HepG2 (cell line): ENCODE data around the gene ADAMTS17. TPM values are rescaled to one million over a fixed set of nuclear protein-coding genes. Genes with fewer than 3 reads are reported as not detected.

Source experiments
- ATAC-seq: fragments of 200-7000 bp; cut with Tn5 transposase; 3 replicates; pipeline ENCODE4 v1.9.1; 2020; ENCODE audit warnings: mild to moderate bottlenecking, moderate library complexity
- BruUV-seq: library from RNA; stranded (reverse); fragments of 400-500 nt; replicated peaks from 2 replicates; lab custom pipeline; 2021; lab: Mats Ljungman, UMichigan
- CTCF ChIA-PET: fragments of 300-600 bp; formaldehyde crosslinking; extraction: SDS; loops from one replicate; lab custom pipeline; 2021; ENCODE audit warnings: low total read pairs, inconsistent platforms, low intra/inter-chr PET ratio; lab: Yijun Ruan, JAX
- POLR2A ChIA-PET: fragments of 350-600 bp; sonication (Branson Sonifier 250); formaldehyde crosslinking; loops from one replicate; lab custom pipeline; 2020; ENCODE audit warnings: antibody characterized with exemption, inconsistent platforms; lab: Yijun Ruan, JAX
- DNase-seq: peaks from one replicate; pipeline ENCODE4 v3.0.0-alpha.2; 2015; ENCODE audit warnings: low spot score
- FAIRE-seq: peaks from 3 replicates; lab custom pipeline; 2011; peaks lifted over from hg19 to GRCh38; lab: Jason Lieb, UNC
- H2AFZ ChIP-seq: one replicate; pipeline ENCODE4 v1.6.1; 2011; ENCODE audit warnings: low read length, inconsistent platforms
- H3K27ac ChIP-seq: fragments of 300-600 bp; 3 replicates; pipeline ENCODE4 v1.8.0; 2011; ENCODE audit warnings: mixed run types, mild to moderate bottlenecking, mixed read lengths, low read length, inconsistent platforms; ENCODE audit not compliant: insufficient read depth; ENCODE audit errors: extremely low read length
- H3K27me3 ChIP-seq, 2 experiments: fragments of 200-600 bp in 1 of 2; 2 replicates in 1 of 2; 3 replicates in 1 of 2; pipeline versions ENCODE4 v1.6.0 to v1.8.0; 2011; ENCODE audit warnings: low read length in 2 of 2, mild to moderate bottlenecking in 2 of 2, moderate library complexity in 2 of 2, inconsistent platforms in 1 of 2; ENCODE audit not compliant: insufficient read depth in 2 of 2, control insufficient read depth in 1 of 2
- H3K36me3 ChIP-seq, 2 experiments: fragments of 200-600 bp in 1 of 2; replicated peaks in 1 of 2; 2 replicates in 1 of 2; 3 replicates in 1 of 2; pipeline versions ENCODE4 v1.5.1 to v1.8.0; 2011; ENCODE audit warnings: low read length in 2 of 2, inconsistent platforms in 1 of 2; ENCODE audit not compliant: insufficient read depth in 2 of 2, control insufficient read depth in 1 of 2
- H3K4me1 ChIP-seq: 2 replicates; pipeline ENCODE4 v1.5.1; 2012; ENCODE audit warnings: low read length, inconsistent platforms; ENCODE audit not compliant: insufficient read depth
- H3K4me2 ChIP-seq: 2 replicates; pipeline ENCODE4 v1.6.0; 2011; ENCODE audit warnings: low read depth, low read length, inconsistent platforms
- H3K4me3 ChIP-seq, 3 experiments: fragments of 200-600 bp in 1 of 3; sonication (generic), shearing (Covaris generic) in 1 of 3; replicated peaks in 1 of 3; 2 replicates each; pipeline ENCODE4 v1.5.1; 2011 to 2016; ENCODE audit warnings: low read length in 3 of 3, inconsistent platforms in 2 of 3, low read depth in 2 of 3, mild to moderate bottlenecking in 2 of 3, control low read depth in 1 of 3, mixed read lengths in 1 of 3; ENCODE audit not compliant: insufficient read depth in 1 of 3
- H3K79me2 ChIP-seq: one replicate; pipeline ENCODE4 v1.6.1; 2011; ENCODE audit warnings: low read length, inconsistent platforms; ENCODE audit not compliant: insufficient read depth
- H3K9ac ChIP-seq: 2 replicates; pipeline ENCODE4 v1.6.0; 2011; ENCODE audit warnings: mild to moderate bottlenecking, low read depth, low read length, inconsistent platforms; ENCODE audit not compliant: insufficient read depth
- H3K9me3 ChIP-seq: 2 replicates; pipeline ENCODE4 v1.5.1; 2012; ENCODE audit warnings: mild to moderate bottlenecking, low read length
- H4K20me1 ChIP-seq: 2 replicates; pipeline ENCODE4 v1.6.0; 2011; ENCODE audit warnings: inconsistent platforms, mild to moderate bottlenecking, low read length, moderate library complexity; ENCODE audit not compliant: insufficient read depth
- EHMT2 ChIP-seq: fragments of 200-600 bp; sonication (generic); IDR thresholded peaks from 2 replicates; pipeline ENCODE4 v1.7.0; 2017; ENCODE audit warnings: antibody characterized with exemption, low read depth, low read length, borderline replicate concordance
- GZF1 ChIP-seq: sonication (generic); formaldehyde crosslinking; IDR thresholded peaks from 2 replicates; pipeline ENCODE4 v1.5.1; 2020; ENCODE audit warnings: mild to moderate bottlenecking, missing genetic modification reagents
- RAD51 ChIP-seq: fragments of 450-650 bp; IDR thresholded peaks from 2 replicates; pipeline ENCODE4 v1.6.1; 2016; ENCODE audit warnings: borderline replicate concordance
- THAP9 ChIP-seq: sonication (generic); formaldehyde crosslinking; IDR thresholded peaks from 2 replicates; pipeline ENCODE4; 2020; ENCODE audit warnings: missing genetic modification reagents, mild to moderate bottlenecking, borderline replicate concordance
- ZNF280D ChIP-seq: sonication (generic); formaldehyde crosslinking; IDR thresholded peaks from 2 replicates; pipeline ENCODE4 v1.5.1; 2020; ENCODE audit warnings: mild to moderate bottlenecking, missing genetic modification reagents
- WGBS: methylation state at CpG from one replicate; pipeline ENCODE4 v1.1.6; 2017; ENCODE audit warnings: low lambda C conversion rate; 5-methylcytosine and 5-hydroxymethylcytosine counted together
- in situ Hi-C: cut with HindIII; loops from 2 replicates; pipeline ENCODE4 v1.10.0; 2017; ENCODE audit warnings: low pct_unique_long_range_greater_than_20kb; ENCODE audit not compliant: extremely low pct_ligation_motif_present
- intact Hi-C: fragments of 100-400 bp; cut with micrococcal nuclease; formaldehyde crosslinking; loops from one replicate; pipeline ENCODE4 v1.10.0; 2022; ENCODE audit not compliant: unreplicated experiment
- polyA plus RNA-seq, 8 experiments: library from polyadenylated mRNA; depleted of rRNA in 3 of 8; stranded (reverse) in 7 of 8; unstranded in 1 of 8; fragments of >200 nt; fragmentation: Illumina TruSeq in 4 of 8; extraction: Trizol in 4 of 8; gene quantifications; 2 replicates each; pipeline versions ENCODE4 v1.2.1 to v1.2.3, GENCODE V29; 2011 to 2016; ENCODE audit warnings: low read depth in 4 of 8, missing spikeins in 1 of 8, mixed read lengths in 1 of 8; ENCODE audit not compliant: insufficient read depth in 1 of 8
- total RNA-seq, 5 experiments: library from RNA; depleted of rRNA; stranded (reverse); fragments of >200 nt; fragmentation: Illumina TruSeq; extraction: Trizol; gene quantifications; 2 replicates each; pipeline ENCODE4 v1.2.3, GENCODE V29; 2016; ENCODE audit warnings: low read depth in 1 of 5

The ADAMTS17 gene
- total and polyA plus RNA-seq, 2 of the 13 experiments (the other 11 are each of a cell fraction or from before 2014, with no cell fraction given) = 0.02 to 0.04 TPM

- no peak for ATAC-seq
- Histone ChIP-seq H3K79me2 (no peaks in the 10 kb centered on the region), H4K20me1 (no peaks in the 10 kb centered on the region), H3K9me3 (no peaks in the 10 kb centered on the region)
- TF ChIP-seq ZNF280D (CRISPR knock-in tag) (no peak), GZF1 (CRISPR knock-in tag) (no peak), EHMT2 (no peak), THAP9 (CRISPR knock-in tag) (no peak), RAD51 (no peak)
- TF ChIP-seq, all 625 proteins: peak for 0
- ChIA-PET POLR2A (no interaction called here), CTCF (no interaction called here)
- Histone ChIP-seq H2AFZ (no peak overlapping the region), H3K27ac (no peak overlapping the region), H3K36me3 (no peaks in the 10 kb centered on the region), H3K4me3 (no peak overlapping the region), H3K4me1 (no peaks in the 10 kb centered on the region), H3K27me3 (no peaks in the 10 kb centered on the region; a peak in 1 of 5 replicates), H3K4me2 (no peak overlapping the region), H3K9ac (no peak overlapping the region)
- BruUV-seq = no TSS peak
- DNase-seq = no peak
- FAIRE-seq = no peak
- in situ Hi-C loops (no loop called here), intact Hi-C loops (no loop called here)
- 24% methylated on average over 10 of the region's 11 CpGs for WGBS
Observed at GRCh38 chr15:100224206-100225185, 117.3 kb downstream of the ADAMTS17 start.
